SK-N-MC (cell line): ENCODE results near the gene COX7A2.

ENCODE experiments used
- DNase-seq: peaks from one replicate; pipeline ENCODE4 v3.0.0-alpha.2; 2011; ENCODE audit warnings: low read depth, low spot score
- H3K27ac ChIP-seq: fragments of 200-600 bp; sonication (generic); 2 replicates; pipeline ENCODE4 v1.5.1; 2016; ENCODE audit warnings: mixed run types
- H3K36me3 ChIP-seq: fragments of 200-600 bp; sonication (generic); 2 replicates; pipeline ENCODE4 v1.6.1; 2017; ENCODE audit warnings: antibody characterized with exemption, low read length, mixed read lengths; ENCODE audit not compliant: insufficient read depth
- H3K4me3 ChIP-seq: fragments of 200-600 bp; sonication (generic); 2 replicates; pipeline ENCODE4 v1.5.1; 2016
- H3K9ac ChIP-seq: fragments of 200-600 bp; sonication (generic); 2 replicates; pipeline ENCODE4 v1.8.0; 2017; ENCODE audit warnings: mixed run types, mixed read lengths; ENCODE audit not compliant: insufficient read length
- H3K9me3 ChIP-seq: fragments of 200-600 bp; sonication (generic); 2 replicates; pipeline ENCODE4 v1.6.1; 2017; ENCODE audit warnings: low read depth, mild to moderate bottlenecking, antibody characterized with exemption, low read length, moderate library complexity, mixed read lengths
- EZH2 ChIP-seq: fragments of 200-600 bp; sonication (generic); IDR thresholded peaks from one replicate; pipeline ENCODE4 v1.6.1; 2017; ENCODE audit warnings: antibody characterized with exemption
- FOXP2 ChIP-seq: optimal IDR thresholded peaks from 2 replicates; pipeline ENCODE3; 2011; ENCODE audit warnings: mild to moderate bottlenecking, moderate library complexity; ENCODE audit not compliant: insufficient read depth; ENCODE audit errors: extremely low read length, control extremely low read depth
- POLR2AphosphoS5 ChIP-seq: IDR thresholded peaks from 2 replicates; pipeline ENCODE4 v1.6.1; 2012; ENCODE audit warnings: mild to moderate bottlenecking, low read depth, low read length, borderline replicate concordance

The COX7A2 gene

DNA sequence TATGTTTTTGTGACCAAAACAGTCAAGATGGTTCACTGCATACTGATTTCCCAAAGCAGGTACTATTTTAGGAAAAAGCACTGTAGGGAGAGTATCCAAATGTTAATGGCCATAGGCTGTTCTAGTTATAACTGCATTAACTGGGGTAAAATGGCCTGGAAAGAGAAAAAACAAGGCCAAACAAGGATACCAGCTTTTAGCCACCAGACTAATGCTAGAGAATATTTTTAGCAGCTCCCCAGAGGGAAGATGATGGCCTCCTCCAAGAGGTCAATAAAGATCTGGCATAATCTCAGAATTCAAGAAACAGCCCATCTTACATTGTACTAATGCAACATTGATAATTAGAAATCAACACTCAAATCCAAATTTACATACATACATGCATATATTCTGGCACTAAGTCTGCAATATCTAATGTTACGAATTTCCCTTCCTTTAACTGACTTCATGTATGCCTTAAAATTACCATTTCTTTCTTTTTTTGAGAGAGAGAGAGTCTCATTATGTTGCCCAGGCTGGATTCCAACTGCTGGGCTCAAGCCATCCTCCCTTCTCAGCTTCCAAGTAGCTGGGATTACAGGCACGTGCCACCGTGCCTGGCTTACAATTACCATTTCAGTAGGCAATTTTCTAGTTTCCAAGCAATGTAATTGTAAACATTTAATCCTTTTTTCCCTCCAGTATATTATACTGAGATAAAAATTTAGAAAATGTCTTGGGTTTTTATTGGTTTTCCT, 9.3 kb downstream of the COX7A2 start:
- no peak overlapping the region for H3K4me3 ChIP-seq
- peaks cover 22% of the 10 kb centered on the region for H3K36me3 ChIP-seq
- no peaks in the 10 kb centered on the region for H3K9me3 ChIP-seq
- no peak overlapping the region for H3K9ac ChIP-seq
- TF ChIP-seq POLR2AphosphoS5: no peak
- no peak for TF ChIP-seq EZH2
- TF ChIP-seq FOXP2: no peak
- DNase-seq: no peak
- H3K27ac ChIP-seq: no peak overlapping the region

DNA sequence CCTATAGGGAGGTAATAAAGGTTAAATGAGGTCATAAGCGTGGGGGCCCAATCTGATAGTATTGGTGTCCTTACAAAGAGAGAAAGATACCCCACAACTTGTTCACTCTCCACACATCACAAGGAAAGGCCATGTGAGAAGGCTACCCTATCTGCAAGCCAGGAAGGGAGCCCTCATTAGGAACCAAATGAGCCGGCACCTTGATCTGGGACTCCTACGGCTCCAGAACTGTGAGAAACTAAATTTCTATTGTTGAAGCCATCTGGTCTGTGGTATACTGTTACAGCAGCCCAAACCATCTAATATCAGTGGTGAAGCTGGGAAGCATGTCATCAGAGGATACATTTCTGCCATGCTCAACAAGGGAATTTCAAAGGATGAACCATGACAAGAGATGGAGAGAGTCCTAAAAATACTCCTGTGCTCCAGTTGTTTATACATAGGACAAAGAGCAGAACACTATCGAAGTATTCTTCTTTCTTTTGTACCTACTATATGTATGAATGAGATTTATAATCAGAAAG, 10.4 kb downstream of the COX7A2 start:
- Histone ChIP-seq H3K4me3 (no peak overlapping the region), H3K9me3 (no peaks in the 10 kb centered on the region), H3K36me3 (peaks cover 15% of the 10 kb centered on the region), H3K9ac (no peak overlapping the region), H3K27ac (no peak overlapping the region)
- DNase-seq: no peak
- TF ChIP-seq POLR2AphosphoS5 (no peak), EZH2 (no peak), FOXP2 (no peak)

DNA sequence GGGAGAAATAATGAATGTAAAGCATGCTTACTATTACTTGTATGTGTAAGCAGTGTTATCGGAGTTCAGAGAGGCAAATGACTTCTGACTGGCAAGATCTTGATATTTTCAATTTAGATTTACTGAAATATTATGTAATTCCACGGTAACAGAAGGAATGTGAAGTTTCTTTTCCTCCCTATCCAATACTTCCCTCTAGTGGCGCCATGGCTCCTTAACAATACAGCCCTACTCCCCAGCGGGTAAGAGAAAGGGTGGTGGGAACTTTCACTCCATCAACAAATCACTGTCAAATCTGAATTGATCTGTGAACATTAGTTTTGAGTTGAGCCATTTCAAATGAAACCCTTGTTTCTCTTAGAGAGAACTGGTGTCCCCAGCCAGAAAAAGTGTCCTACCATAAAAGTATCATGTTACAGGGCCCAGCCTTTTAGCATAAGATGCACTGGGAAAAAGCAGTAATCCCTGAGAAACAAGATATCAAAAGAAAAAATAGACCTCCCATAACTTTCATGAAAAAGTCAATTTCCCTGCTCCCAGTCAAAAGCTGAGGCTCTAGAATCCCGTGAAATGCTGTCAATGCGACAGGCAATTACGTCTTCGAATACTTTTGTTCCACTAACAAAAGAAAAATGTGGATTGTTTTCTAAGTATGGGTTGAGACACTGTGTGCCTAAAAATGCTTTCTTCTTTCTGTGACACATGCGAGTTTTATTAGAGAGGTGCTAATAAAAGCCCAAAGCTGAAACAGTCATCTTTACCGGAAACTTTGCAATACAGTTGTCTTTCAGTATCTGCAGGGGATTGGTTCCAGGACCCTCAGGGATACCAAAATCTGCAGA, 12.9 kb downstream of the COX7A2 start:
- no peak overlapping the region for H3K27ac ChIP-seq
- no peaks in the 10 kb centered on the region for H3K9me3 ChIP-seq
- DNase-seq: peak; percentile 52
- H3K4me3 ChIP-seq: no peak overlapping the region; the same call in 1 of the 2 replicates
- TF ChIP-seq FOXP2 (no peak), POLR2AphosphoS5 (no peak), EZH2 (no peak)
- no peaks in the 10 kb centered on the region for H3K36me3 ChIP-seq
- H3K9ac ChIP-seq: peak overlapping the region; percentile 16

DNA sequence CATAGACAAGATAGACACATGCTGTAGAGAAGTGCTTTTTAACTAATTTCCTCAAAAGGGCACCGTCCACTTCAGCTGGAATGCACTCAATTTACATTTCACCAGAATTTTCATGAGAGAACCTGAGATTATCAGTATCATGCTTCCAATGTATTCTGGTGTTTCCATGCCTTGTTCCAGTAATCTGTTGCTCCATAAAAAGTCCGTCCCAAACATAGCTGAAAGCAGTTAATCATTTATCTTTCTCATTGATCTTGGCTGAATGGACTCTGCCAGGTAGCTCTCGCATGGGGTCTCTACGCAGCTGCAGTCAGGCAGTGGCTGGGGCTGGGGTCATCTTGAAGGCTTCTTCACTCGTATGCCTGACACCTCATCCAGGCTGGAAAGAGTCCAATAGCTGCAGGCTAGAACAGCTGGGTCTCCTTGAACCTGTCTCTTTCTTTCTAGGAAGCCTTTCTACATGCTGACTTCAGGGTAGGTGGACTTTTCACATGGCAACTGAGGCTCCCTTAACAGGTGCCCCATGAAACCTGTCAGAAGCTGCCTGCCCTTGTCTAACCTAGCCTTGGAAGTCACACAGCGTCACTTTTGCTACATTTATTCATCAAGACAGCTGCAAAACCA, 19.2 kb downstream of the COX7A2 start:
- no peaks in the 10 kb centered on the region for H3K36me3 ChIP-seq
- H3K9ac ChIP-seq: no peak overlapping the region
- DNase-seq: no peak
- no peak overlapping the region for H3K27ac ChIP-seq
- no peaks in the 10 kb centered on the region for H3K9me3 ChIP-seq
- H3K4me3 ChIP-seq: no peak overlapping the region
- TF ChIP-seq EZH2: no peak

DNA sequence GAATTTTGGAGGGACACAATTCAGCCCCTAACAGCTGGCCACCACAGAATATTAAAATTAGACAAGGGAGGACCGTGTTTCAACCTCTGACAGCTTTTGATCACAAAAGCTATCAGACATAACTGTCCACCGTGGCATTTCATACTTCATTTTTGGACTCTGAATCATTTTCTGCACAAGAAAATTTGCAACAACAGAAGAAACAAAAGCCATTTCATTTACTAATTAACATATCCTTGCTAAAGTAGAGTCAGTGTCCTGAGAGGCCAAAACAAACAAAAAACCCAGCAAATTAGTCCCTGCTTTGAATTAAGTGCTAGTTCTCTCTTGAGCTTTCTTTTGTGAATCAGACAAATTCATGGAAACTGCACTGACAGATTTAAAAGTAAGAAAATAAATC, 20.2 kb downstream of the COX7A2 start:
- no peak overlapping the region for H3K9ac ChIP-seq
- TF ChIP-seq EZH2 (no peak), POLR2AphosphoS5 (no peak), FOXP2 (no peak)
- no peak overlapping the region for H3K27ac ChIP-seq
- DNase-seq: no peak
- no peaks in the 10 kb centered on the region for H3K36me3 ChIP-seq
- no peak overlapping the region for H3K4me3 ChIP-seq
- no peaks in the 10 kb centered on the region for H3K9me3 ChIP-seq

DNA sequence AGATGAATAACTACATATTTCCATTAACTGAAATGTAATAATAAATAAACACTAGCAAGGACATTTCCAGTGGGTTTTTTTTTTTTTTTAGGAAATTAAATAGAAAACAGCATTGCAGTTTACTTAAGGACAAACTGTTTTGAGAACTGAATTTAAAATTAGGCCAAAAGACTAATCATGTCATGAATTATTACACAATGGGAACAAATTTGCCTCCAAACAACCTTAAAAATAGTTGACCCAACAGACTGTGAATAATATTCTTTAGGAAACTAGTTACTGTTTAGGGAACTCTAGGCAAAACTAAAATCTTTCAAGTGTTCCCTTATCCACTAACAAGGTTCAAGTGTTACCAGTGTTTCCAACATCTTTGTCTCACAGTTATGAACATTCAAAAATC, 21.3 kb downstream of the COX7A2 start:
- no peaks in the 10 kb centered on the region for H3K36me3 ChIP-seq
- no peaks in the 10 kb centered on the region for H3K9me3 ChIP-seq
- no peak for DNase-seq
- no peak overlapping the region for H3K4me3 ChIP-seq
- H3K9ac ChIP-seq: no peak overlapping the region
- TF ChIP-seq POLR2AphosphoS5: no peak
- TF ChIP-seq FOXP2: no peak
- no peak for TF ChIP-seq EZH2
- no peak overlapping the region for H3K27ac ChIP-seq

DNA sequence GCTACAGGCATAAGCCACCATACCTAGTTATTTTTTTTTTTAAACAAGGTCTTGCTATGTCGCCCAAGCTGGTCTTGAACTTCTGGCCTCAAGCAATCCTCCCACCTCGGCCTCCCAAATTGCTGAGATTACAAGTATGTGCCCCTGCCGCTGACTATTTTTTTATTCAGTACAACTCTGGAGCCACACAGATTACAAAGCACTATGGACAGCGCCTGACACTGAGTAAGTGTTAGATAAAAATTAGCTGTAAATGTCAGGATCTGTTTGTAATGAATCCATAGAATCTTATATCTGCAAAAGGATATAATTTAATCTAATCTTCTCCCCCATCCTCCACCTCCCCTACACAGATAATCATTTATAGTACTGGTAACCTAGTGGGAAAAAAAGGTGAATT, 22.5 kb downstream of the COX7A2 start:
- Histone ChIP-seq H3K36me3 (no peaks in the 10 kb centered on the region), H3K9me3 (no peaks in the 10 kb centered on the region), H3K27ac (no peak overlapping the region), H3K4me3 (no peak overlapping the region), H3K9ac (no peak overlapping the region)
- DNase-seq: no peak
- TF ChIP-seq FOXP2 (no peak), EZH2 (no peak), POLR2AphosphoS5 (no peak)

DNA sequence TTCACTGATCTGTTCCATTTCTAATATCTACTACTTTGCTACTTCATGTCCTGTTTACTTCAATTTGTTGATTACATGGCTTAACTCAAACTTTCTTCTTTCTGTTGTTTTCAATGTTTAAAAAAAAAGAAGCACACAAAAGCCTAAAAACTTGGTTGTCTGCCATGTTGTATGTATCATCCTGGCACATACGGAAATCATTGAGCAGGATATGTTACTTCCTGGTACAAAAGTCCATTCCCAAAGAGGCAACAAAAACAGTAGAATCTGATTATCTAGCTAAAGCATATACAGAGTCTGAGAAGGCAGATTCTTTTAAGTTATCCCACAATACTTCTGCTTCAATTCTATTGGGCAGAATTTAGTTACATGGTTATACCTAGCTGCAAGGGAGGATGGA, 23.2 kb downstream of the COX7A2 start:
- Histone ChIP-seq H3K9ac (no peak overlapping the region), H3K9me3 (no peaks in the 10 kb centered on the region), H3K27ac (no peak overlapping the region), H3K4me3 (no peak overlapping the region), H3K36me3 (no peaks in the 10 kb centered on the region)
- DNase-seq: no peak
- no peak for TF ChIP-seq FOXP2
- TF ChIP-seq POLR2AphosphoS5: no peak
- TF ChIP-seq EZH2: no peak

DNA sequence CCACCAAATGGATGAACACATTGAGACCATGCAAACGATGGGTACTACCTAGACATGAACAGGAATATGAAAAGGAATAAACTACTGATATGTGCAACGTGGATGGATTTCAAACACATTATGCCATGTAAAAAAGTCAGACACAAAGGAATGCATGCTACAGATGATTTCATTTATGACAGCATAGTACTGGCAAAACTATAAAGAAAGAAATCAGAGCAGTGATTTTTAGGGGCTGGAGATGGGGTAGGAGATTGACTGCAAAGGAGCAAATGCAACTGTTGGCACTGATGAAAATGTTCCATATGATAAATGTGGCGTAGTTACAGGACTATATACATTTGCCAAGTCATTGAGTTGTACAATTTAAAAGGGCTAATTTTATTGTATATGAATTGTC, 24.3 kb downstream of the COX7A2 start:
- H3K36me3 ChIP-seq: no peaks in the 10 kb centered on the region
- no peak for TF ChIP-seq EZH2
- TF ChIP-seq POLR2AphosphoS5: no peak
- no peak for TF ChIP-seq FOXP2

More for the DNA sequence above, 24.3 kb downstream of the COX7A2 start:
- no peak overlapping the region for H3K4me3 ChIP-seq
- no peak for DNase-seq
- no peak overlapping the region for H3K9ac ChIP-seq
- H3K27ac ChIP-seq: no peak overlapping the region
- no peaks in the 10 kb centered on the region for H3K9me3 ChIP-seq
